GM21390 (cell line): ENCODE data around the gene FHOD3.

ENCODE experiments used
- ATAC-seq: cut with Tn5 transposase; IDR thresholded peaks from one replicate; pipeline ENCODE4 v1.9.1; 2021; ENCODE audit not compliant: unreplicated experiment

FHOD3 gene

GRCh38 chr18:36321658-36322407, 24.3 kb downstream of the FHOD3 start:
- no peak for ATAC-seq

- ATAC-seq: no peak
Measured at GRCh38 chr18:36322408-36322728, 24.9 kb downstream of the FHOD3 start.

GRCh38 chr18:36322734-36323133, 25.2 kb downstream of the FHOD3 start:
- no peak for ATAC-seq

GRCh38 chr18:36323421-36323820, 25.9 kb downstream of the FHOD3 start:
- ATAC-seq: no peak

GRCh38 chr18:36325846-36326245, 28.3 kb downstream of the FHOD3 start:
- ATAC-seq: no peak

- no peak for ATAC-seq
Measured at GRCh38 chr18:36326771-36327170, 29.3 kb downstream of the FHOD3 start.

GRCh38 chr18:36327352-36328316, 30.1 kb downstream of the FHOD3 start:
- no peak for ATAC-seq

GRCh38 chr18:36328385-36328858, 30.9 kb downstream of the FHOD3 start:
- no peak for ATAC-seq

- no peak for ATAC-seq
Measured at GRCh38 chr18:36328916-36329315, 31.4 kb downstream of the FHOD3 start.

GRCh38 chr18:36329684-36330434, 32.3 kb downstream of the FHOD3 start:
- no peak for ATAC-seq

- no peak for ATAC-seq
Measured at GRCh38 chr18:36330435-36331052, 33.0 kb downstream of the FHOD3 start.

- no peak for ATAC-seq
Measured at GRCh38 chr18:36331521-36331971, 34.0 kb downstream of the FHOD3 start.

- no peak for ATAC-seq
Measured at GRCh38 chr18:36333414-36333813, 35.9 kb downstream of the FHOD3 start.

- no peak for ATAC-seq
Measured at GRCh38 chr18:36334798-36335197, 37.3 kb downstream of the FHOD3 start.

GRCh38 chr18:36335476-36336279, 38.2 kb downstream of the FHOD3 start:
- no peak for ATAC-seq

GRCh38 chr18:36337679-36338402, 40.3 kb downstream of the FHOD3 start:
- no peak for ATAC-seq

- ATAC-seq: no peak
Measured at GRCh38 chr18:36338403-36338933, 41.0 kb downstream of the FHOD3 start.

- no peak for ATAC-seq
Measured at GRCh38 chr18:36340246-36340645, 42.7 kb downstream of the FHOD3 start.

- ATAC-seq: no peak
Measured at GRCh38 chr18:36341944-36342343, 44.4 kb downstream of the FHOD3 start.
